GM18870 (cell line): Measurements from ENCODE around the gene LRP1-AS.

Source experiments
- ATAC-seq: cut with Tn5 transposase; IDR thresholded peaks from one replicate; pipeline ENCODE4 v1.9.1; 2021; ENCODE audit warnings: moderate library complexity; ENCODE audit not compliant: unreplicated experiment

The LRP1-AS gene

DNA sequence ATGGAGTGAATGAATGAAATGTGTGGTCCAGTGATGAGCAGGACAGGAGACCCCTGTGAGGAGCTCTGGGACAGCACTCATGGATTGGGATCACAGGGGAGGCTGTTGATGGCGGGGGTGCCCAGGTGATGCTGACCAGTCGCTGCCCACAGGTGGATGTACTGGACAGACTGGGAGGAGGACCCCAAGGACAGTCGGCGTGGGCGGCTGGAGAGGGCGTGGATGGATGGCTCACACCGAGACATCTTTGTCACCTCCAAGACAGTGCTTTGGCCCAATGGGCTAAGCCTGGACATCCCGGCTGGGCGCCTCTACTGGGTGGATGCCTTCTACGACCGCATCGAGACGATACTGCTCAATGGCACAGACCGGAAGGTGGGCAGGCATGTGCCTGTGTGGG lies 13.3 kb upstream of the LRP1-AS start:
- no peak for ATAC-seq

DNA sequence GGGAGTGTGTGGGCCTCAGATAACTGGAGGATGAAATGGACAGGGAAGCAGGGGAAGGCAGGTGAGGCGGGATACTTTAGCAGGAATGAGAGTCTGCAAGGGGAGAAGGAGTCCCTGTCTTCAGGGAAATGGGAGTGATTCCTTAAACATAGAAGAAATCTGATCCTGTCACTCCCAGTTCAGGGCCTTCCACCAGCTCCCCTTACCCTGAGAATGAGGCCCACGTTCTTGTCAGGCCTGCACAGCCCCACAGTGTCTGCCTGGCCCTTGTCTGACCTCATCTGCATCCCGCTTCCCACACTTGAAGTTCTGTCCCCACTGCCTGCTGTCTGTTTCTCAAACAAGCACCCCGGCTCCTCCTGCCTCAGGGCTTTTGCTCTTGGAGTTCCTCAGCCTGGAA lies 12.6 kb upstream of the LRP1-AS start:
- ATAC-seq: no peak

DNA sequence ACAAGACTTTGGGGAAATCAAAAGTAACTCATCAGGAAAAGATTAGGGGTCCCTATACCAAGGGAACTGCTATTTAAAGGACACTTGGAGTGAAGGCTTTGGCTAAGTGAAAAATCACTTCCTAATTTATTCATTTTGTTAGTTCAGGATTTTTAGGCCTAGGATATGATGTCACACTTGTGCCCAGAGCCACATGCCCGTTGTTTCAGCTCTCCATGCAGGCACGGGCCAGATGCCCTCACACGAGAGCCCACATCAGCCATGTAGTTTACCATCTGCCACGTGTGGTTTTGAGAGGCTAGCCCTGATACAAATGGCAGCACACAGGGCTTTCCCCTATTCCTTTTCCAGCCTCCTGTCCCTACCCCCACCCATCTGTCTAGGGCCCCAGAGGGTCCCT lies 11.9 kb upstream of the LRP1-AS start:
- ATAC-seq: no peak

DNA sequence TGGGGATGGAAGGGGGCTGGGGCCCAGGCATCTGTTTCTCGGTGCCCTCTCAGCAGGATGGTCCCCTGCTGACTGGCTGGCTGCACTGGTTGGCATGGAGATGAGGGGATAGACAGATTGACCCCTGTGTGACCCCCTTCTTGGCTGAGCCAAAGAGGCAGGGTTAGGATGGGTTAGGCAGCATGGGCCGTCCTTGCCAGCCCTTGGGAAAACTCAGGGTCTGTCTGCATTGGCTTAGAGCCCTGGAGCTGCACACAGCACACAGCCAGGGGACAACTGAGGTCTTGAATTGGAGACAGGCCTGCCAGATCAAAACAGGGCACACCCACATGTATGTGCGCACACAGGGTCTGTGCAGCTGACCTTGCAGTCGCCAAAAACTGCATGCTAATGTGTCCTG lies 11.2 kb upstream of the LRP1-AS start:
- ATAC-seq: no peak

DNA sequence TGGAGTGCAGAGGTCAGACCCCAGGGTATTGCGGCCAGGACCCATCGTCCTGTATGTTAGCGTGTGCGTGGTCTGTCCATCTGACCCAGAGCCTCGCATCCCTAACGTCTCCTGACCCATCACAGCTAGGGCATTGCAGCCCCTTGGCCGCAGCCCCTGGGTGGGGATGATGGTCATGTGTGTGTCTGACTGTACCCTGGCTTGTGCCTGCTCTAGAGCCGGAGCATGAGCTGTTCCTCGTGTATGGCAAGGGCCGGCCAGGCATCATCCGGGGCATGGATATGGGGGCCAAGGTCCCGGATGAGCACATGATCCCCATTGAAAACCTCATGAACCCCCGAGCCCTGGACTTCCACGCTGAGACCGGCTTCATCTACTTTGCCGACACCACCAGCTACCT lies 10.8 kb upstream of the LRP1-AS start:
- no peak for ATAC-seq

DNA sequence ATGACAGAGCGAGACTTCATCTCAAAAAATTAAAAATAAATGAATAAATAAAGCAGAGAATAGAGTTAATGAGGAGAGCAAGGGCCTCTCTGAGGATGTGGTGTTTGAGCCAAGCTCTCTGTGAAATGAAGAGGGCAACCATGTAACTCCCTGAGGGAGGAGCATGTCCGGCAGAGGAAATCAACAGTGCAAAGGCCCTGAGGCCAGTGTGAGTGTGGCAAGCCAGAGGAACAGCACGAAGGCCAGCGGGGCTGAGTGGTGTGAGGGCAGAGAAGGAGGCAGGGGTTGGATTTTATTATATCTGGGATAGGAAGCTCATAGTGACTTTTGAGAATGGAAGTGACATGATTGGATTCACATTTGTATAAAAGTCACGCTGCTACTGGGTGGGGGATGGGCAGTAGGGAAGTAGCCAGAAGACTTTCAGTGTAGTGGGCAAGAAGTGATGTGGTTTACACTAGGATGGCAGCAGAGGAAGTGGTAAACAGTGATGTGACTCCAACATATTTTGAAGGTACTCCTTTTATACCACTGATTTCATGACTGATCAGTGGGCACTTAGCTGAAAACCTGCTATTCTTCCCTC lies 10.3 kb upstream of the LRP1-AS start:
- ATAC-seq: no peak

DNA sequence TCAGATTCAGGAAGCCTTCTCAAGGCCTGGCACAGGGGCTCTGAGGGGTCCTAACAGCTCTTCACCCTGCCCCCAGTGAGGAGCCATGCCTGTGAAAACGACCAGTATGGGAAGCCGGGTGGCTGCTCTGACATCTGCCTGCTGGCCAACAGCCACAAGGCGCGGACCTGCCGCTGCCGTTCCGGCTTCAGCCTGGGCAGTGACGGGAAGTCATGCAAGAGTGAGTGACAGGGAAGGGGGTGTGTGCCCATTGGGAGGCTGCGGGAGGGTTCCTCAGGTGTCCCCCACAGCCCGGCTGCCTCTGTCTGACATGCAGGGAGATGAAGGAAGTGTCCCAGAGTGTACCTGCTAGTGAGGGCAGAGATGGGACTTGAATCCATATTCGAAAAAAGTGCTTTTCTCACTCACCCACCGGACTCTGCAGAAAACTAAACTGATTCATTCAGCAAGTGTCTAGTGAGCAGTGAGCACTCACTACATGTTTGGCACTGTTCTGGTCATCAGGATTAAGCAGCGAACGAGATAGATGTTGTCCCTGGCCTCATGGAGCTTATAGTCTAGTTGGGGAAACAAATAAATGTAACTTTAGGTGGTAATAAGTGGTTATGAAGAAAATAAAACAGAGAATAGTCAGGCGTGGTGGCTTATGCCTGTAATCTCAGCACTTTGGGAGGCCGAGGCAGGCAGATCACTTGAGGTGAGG lies 9.4 kb upstream of the LRP1-AS start:
- no peak for ATAC-seq

DNA sequence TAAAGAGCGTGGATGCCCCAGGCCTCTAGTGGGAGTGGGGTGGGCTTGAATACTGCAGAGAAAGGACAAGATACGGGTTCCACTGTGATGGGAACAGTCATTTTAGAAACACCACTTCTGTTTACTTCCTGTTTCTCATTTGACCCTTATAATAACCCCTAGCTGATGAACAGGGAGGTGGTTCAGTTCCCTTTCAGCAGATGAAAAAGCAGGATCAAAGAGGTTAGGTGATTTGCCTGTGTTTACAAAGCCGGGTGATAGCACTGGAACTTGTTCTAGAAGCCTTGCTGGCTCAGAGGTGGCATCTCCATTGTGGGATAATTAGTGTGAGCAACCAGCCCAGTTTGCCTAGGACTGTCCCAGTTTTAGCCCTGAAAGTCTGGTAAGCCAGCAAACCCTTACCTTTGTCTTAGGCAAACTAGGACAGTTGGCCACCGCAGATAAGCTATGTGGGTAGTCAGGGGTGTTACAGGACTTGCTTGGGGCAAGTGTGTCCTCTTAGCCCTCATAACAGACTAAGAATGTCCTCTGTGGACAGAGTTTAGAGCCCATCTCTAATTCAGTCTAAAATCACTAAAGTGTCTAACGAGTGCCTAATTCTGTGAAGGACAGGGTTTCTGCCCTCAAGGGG lies 7.5 kb upstream of the LRP1-AS start:
- ATAC-seq: no peak

DNA sequence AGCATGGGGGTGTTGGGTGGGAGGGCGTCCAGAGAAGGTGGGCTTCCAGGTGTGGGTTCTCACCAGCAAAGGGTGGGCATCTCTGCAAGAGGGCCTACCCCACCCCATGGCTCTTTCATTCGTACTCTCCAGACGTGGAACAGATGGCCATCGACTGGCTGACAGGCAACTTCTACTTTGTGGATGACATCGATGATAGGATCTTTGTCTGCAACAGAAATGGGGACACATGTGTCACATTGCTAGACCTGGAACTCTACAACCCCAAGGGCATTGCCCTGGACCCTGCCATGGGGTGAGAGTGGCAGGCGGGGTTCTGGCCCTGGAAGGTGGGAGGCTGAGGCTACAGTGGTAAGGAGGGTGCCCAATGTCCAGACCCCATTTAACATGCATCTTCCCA lies 6.7 kb upstream of the LRP1-AS start:
- no peak for ATAC-seq

DNA sequence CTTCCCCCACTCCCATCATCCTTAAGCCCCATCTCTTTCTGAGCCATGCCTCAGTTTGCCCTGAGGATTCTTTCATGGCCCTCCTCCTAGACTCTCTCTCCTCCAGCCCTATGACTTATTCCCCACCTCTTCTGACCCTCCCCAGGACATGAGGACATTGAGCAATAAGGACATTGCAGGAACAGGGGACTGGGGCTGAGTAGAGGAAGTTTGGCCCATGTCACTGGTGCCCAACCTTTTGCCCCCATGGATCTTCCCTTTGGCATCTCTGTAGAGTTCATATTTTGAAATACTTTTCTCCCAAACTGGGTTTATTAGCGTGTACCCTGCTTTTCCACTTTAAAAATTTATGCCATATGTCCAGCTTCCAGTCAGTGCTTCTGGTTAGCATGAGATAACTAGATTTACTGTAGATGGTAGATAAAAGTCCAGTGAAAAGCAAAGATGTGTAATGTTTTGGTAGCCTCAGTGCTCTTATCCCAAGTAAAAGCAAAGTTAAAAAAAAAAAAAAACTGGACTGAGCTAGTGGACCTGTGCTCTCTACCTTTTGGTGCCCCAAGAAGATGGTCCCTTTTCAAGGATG lies 6.1 kb upstream of the LRP1-AS start:
- no peak for ATAC-seq

DNA sequence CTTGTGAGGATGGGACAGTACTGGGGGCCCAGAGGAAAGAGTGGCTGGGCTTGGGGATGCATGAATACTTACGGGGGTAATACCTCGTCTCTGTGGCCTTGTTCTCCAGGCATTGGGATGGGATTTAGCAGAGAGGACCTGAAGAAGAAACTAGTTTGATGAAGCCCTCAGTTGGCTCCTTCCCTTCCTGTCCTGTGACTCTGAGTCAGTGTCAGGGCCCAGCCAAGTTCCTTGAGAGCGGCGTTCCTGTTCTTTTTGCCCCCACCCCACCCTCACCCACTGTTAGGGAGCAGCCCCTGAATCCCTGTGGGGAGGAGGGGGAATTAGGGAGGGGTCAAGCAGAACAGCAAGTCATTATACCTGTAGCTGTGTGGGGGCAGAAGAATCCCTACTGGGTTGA lies 5.2 kb upstream of the LRP1-AS start:
- ATAC-seq: no peak

DNA sequence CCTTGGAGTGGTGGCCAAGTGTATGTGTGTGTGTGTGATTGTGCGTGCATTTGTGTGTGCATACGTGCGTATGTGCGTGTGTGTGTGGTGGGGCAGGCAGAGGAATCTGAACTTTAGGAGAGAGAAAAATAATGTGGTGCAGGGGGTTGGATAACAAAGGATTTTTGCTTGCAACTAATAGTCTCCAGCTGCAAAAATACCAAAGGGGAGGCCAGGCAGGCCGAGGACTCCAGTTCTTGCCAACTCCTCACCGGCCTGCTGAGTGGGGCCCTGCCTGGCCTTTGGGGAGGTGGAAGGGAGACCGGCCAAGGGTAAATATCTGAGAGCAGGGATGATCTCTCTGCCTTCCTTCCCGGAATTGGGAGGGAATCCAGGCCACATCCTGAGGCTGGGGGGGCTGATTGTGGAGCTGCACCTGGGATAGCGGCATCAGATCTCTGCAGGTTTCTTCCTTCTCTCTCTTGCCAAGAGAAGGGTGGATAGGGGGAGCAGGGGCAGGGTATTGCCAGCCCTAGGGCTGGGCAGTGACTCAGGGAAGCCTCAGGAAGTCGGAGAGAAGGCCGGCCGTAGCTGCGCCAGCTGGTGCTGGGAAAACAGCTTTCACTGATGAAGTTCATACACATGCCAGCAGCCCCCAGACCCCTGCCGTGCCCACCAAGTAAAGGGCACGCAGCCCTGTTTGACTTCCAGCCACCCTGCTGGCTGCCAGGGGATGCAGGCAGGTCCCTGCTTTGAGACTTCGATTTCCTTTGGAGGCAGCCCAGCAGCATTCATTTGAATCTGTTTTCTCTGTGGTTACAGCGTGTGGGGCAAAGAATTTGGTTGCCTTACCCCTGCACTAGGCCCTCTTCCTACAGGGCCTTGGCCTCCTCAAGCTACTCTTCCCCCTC lies 4.6 kb upstream of the LRP1-AS start:
- ATAC-seq: no peak

DNA sequence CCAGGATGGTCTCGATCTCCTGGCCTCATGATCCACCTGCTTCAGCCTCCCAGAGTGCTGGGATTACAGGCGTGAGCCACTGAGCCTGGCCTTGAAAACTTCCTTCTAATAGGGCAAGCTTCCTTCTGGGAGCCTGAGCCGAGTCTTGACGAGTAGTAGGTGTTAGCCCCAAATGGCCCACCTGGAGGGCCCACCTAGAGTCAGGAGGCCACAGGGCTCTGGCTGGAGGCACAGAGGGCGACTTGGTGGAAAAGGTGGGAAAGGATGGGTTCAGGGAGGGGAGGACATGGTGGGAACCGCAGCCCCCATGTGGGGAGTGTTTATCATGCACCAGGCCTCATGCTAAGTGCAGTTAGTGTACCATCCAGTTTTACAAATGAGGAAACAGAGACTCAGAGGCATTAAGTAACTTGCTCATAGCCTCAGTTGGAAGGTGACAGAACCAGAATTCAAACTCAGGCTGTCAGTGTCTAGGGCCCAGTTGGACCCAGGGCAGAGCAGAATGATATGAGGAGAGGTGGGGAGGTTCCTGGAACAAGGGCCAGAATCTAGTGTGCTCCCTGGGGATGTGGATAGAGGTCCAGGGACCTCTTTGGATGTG lies 3.1 kb upstream of the LRP1-AS start:
- no peak for ATAC-seq

DNA sequence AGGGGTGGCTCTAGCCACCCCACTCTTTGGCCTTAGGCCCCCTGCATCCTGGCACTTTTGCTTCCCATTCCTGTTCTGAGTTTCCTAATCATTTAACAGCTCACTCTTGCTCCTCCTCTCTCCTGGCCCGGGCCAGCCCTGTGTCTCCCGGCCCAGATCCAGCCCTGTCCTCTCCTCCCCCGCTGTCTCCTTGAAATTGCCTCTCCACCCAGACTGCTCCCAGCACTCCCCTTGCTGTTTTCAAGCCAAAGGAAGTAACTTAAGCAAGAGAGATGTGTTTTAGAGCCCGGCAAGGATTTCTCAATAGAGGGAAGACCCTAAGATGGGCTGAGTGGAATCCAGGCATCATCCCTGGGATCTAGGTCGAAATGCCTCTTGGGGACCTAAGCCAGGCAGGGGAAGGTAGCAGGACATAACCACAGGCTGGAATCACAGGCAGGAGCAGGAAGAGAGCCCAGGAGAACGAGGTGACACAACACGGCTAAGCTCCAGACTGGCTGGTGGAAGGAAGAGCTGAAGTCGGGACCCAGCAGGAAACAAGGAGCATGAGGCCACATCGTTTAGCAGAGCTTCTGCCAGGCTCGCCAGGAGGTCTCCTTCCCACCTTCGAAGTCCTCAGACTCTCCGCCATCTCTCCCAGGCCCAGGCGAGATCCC lies 2.0 kb upstream of the LRP1-AS start:
- ATAC-seq: no peak

DNA sequence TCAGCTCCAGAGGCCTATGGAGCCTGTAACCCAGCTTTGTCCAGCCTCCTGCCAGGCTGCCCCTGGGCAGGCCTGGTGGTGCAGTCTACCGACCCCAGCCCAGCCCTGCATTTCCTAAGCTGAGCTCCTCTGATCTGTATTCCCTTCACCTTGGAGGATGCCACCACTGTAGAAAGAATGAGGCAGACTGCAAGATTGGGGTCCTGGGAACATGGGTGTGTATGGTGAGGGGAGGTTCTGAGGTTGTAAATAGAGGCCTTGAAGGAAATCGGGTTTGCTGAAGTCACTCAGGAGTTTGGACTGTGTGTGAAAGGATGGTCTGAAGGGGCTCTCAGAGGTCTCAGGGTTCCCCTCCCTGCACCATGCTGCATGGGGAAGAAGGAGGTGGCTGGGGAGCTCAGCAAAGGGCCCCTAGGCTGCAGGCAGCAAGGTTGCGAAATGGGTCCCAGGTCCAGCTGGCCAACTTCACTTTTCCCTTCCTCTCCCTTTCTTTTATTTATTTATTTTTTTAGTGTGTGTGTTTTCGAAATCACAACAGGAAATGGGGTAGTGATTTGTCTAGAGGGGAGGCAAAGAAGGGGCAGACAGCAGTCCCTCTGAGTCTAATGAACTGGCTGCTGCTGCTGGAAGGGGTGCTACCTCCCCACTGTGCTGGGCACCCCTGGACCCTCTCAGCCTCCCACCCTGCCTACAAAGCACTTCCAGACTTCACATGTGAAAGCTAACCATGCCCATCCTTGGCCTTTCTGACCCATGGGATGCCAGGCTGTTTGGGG lies 1.2 kb upstream of the LRP1-AS start:
- ATAC-seq: no peak

DNA sequence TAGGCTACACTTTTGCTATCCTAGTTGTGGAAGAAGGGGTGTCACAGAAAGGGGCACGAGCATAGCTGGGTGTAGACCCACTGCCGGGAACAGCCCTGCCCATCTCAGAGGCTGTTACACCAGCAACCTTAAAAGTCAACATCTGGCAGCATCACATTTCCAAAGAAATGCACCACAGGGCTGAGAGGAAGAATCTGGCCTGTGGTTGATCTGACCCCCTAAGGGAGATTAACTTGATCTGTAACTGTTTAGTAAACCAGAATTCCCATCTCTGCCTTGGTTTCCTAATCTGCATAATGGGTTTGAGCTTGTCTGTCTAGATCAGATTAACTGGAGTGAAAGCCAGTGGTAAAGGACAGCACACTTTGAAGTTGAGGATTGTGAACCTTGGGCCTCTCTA lies 1.3 kb downstream of the LRP1-AS start:
- no peak for ATAC-seq

DNA sequence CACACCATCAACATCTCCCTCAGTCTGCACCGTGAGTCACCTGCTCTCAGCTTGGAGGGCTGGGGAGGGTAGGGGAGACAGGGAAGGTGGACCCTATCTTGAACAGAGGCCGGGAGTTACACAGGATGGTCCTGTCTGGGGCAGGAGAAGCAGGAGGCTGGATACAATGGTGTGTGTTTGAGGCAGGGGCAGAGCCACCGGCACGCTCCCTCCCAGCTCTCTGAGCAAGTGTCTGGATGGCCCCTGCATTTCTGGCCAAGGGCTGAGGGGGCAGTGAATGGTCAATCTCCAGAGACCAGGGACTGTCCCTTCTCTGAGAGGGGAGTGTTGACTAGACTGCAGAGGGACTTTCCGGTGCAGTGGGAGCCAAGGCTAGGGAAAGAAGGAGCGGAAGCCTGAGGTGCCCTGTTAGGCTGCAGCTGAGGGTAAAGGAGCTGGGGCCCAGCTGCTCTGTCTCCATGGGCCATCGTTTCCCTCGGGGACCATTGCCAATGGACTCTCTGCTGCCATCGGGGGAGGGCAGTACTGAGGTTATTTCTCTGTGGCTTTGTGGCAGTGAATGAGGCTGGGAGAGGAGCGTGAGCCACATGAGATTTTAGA lies 1.9 kb downstream of the LRP1-AS start:
- ATAC-seq: no peak

DNA sequence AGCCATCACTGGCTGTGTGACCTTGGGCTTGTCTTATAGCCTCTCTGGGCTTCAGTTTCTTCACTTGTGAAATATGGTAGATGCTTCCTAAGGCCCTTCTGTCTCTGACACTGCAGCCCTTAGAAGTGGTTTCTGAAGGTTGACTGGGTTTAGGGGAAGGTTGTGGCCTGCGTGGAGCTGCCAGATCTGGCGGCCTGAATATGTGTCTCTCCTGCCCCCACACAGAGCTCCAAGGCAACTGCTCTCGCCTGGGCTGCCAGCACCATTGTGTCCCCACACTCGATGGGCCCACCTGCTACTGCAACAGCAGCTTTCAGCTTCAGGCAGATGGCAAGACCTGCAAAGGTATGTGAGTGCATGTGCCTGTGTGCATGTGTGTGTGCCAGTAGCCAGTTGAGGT lies 4.0 kb downstream of the LRP1-AS start:
- no peak for ATAC-seq

DNA sequence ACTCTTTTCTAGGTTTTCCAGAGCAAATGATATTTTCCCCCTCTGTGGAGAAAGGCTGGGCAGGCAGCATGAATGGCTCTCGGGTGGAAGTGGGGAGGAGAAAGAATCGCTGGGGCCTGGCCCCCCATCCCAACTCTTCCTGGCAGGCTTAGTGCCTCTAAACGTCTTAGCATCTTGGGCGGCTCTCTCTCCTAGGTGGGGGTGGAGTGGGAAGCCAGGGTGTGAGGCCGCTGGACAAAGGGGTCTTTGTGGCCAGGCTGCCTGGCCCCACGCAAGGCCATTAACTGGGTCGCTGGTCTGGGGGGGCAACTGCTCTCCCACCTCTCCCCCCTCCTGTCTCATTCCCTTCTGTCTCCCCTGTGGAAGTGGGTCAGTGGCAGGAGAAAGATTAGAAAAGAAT lies 4.7 kb downstream of the LRP1-AS start:
- ATAC-seq: no peak
